ENCODE measurements around the gene CPEB3.

- TF ChIP-seq SIN3A (IDR thresholded peaks at IDR 0.05; ENCODE audit: borderline replicate concordance, insufficient read depth, low read length) (no peak), TAF1 (IDR thresholded peaks at IDR 0.05; ENCODE audit: borderline replicate concordance, insufficient read depth, low read length) (no peak)
These were observed 126.7 kb downstream of the CPEB3 start for GRCh38 chr10:92164036-92164696.
